ENCODE measurements around the gene VBP1.
"Not testable (repeated sequence)": the region's sequence is repeated elsewhere in the genome, so short reads cannot be mapped to it uniquely, and the experiment has no call there.

Gene VBP1

GRCh38 chrX:155266439-155266838, 50.2 kb downstream of the VBP1 start:
- DNase-seq, result no peak

- DNase-seq, result not testable (repeated sequence)
Observed at GRCh38 chrX:155267995-155268394, 51.7 kb downstream of the VBP1 start.

GRCh38 chrX:155270969-155271368, 54.7 kb downstream of the VBP1 start:
- no peak for DNase-seq

GRCh38 chrX:155279873-155280272, 63.6 kb downstream of the VBP1 start:
- no peak for DNase-seq

Measured in activated naive CD4-positive, alpha-beta T cell treated with anti-CD3 and anti-CD28 coated beads, Interleukin-2, amount 50 U/mL, for 16 hours (primary cell).